ENCODE measurements around the gene FAM241A.
A peak's percentile ranks its signal among the peaks of the same experiment; 100 is the strongest.

FAM241A gene

GRCh38 chr4:112146502-112146813 is 1.2 kb downstream of the FAM241A start:
- Histone ChIP-seq H3K79me2 (ENCODE audit: insufficient read depth, low read length) (no peaks in the 10 kb centered on the region), H3F3A (ENCODE audit: insufficient read depth, low read length) (no peaks in the 10 kb centered on the region), H3K27ac (ENCODE audit: low read depth, low read length, poor library complexity, severe bottlenecking) (no peak overlapping the region), H3K4me2 (ENCODE audit: low read length) (peak overlapping the region; percentile 91), H3K4me1 (ENCODE audit: insufficient read depth, low read length, severe bottlenecking) (peaks cover 12% of the 10 kb centered on the region), H2AFZ (ENCODE audit: low read length) (no peak overlapping the region), H3K9me3 (ENCODE audit: low read length) (no peaks in the 10 kb centered on the region), H3K4me3 (ENCODE audit: low read depth, low read length, poor library complexity, severe bottlenecking) (peak overlapping the region; percentile 70), H3K36me3 (ENCODE audit: insufficient read depth, low read length) (no peaks in the 10 kb centered on the region), H3K9me2 (ENCODE audit: low read depth, low read length) (no peaks in the 10 kb centered on the region), H4K20me1 (ENCODE audit: insufficient read depth, low read length) (no peaks in the 10 kb centered on the region), H3K27me3 (ENCODE audit: insufficient read depth, low read length) (0 out of 2 replicates have a peak, but pooled peaks cover 6% of the 10 kb centered on the region), H3K9ac (ENCODE audit: low read length) (peak overlapping the region; percentile 57; the same call in 1 of the 2 replicates)
- TF ChIP-seq EZH2 (IDR thresholded peaks at IDR 0.05; ENCODE audit: borderline replicate concordance, low read length): no peak
- no peak for TF ChIP-seq CTCF (IDR thresholded peaks at IDR 0.05; ENCODE audit: low read length)

- Histone ChIP-seq H4K20me1 (ENCODE audit: insufficient read depth, low read length) (no peaks in the 10 kb centered on the region), H3K4me2 (ENCODE audit: low read length) (no peak overlapping the region), H3F3A (ENCODE audit: insufficient read depth, low read length) (no peaks in the 10 kb centered on the region), H3K9me3 (ENCODE audit: low read length) (no peaks in the 10 kb centered on the region), H3K27ac (ENCODE audit: low read depth, low read length, poor library complexity, severe bottlenecking) (no peak overlapping the region), H3K36me3 (ENCODE audit: insufficient read depth, low read length) (no peaks in the 10 kb centered on the region), H3K27me3 (ENCODE audit: insufficient read depth, low read length) (0 out of 2 replicates have a peak, but pooled peaks cover 6% of the 10 kb centered on the region), H3K4me1 (ENCODE audit: insufficient read depth, low read length, severe bottlenecking) (peaks cover 12% of the 10 kb centered on the region), H3K9ac (ENCODE audit: low read length) (no peak overlapping the region), H2AFZ (ENCODE audit: low read length) (no peak overlapping the region), H3K79me2 (ENCODE audit: insufficient read depth, low read length) (no peaks in the 10 kb centered on the region), H3K4me3 (ENCODE audit: low read depth, low read length, poor library complexity, severe bottlenecking) (no peak overlapping the region), H3K9me2 (ENCODE audit: low read depth, low read length) (no peaks in the 10 kb centered on the region)
- no peak for TF ChIP-seq EZH2 (IDR thresholded peaks at IDR 0.05; ENCODE audit: borderline replicate concordance, low read length)
- TF ChIP-seq CTCF (IDR thresholded peaks at IDR 0.05; ENCODE audit: low read length): no peak
These were observed 2.4 kb downstream of the FAM241A start for GRCh38 chr4:112147697-112148096.

GRCh38 chr4:112150920-112151319 is 5.7 kb downstream of the FAM241A start:
- Histone ChIP-seq H3K79me2 (ENCODE audit: insufficient read depth, low read length) (no peaks in the 10 kb centered on the region), H3K27me3 (ENCODE audit: insufficient read depth, low read length) (0 out of 2 replicates have a peak, but pooled peaks cover 6% of the 10 kb centered on the region), H3K4me3 (ENCODE audit: low read depth, low read length, poor library complexity, severe bottlenecking) (no peak overlapping the region), H3K4me1 (ENCODE audit: insufficient read depth, low read length, severe bottlenecking) (peaks cover 8% of the 10 kb centered on the region), H3K36me3 (ENCODE audit: insufficient read depth, low read length) (no peaks in the 10 kb centered on the region), H4K20me1 (ENCODE audit: insufficient read depth, low read length) (no peaks in the 10 kb centered on the region), H3K9me3 (ENCODE audit: low read length) (no peaks in the 10 kb centered on the region), H3K27ac (ENCODE audit: low read depth, low read length, poor library complexity, severe bottlenecking) (no peak overlapping the region), H3K9me2 (ENCODE audit: low read depth, low read length) (no peaks in the 10 kb centered on the region), H2AFZ (ENCODE audit: low read length) (no peak overlapping the region), H3F3A (ENCODE audit: insufficient read depth, low read length) (no peaks in the 10 kb centered on the region), H3K4me2 (ENCODE audit: low read length) (no peak overlapping the region), H3K9ac (ENCODE audit: low read length) (no peak overlapping the region)
- TF ChIP-seq CTCF (IDR thresholded peaks at IDR 0.05; ENCODE audit: low read length): no peak
- no peak for TF ChIP-seq EZH2 (IDR thresholded peaks at IDR 0.05; ENCODE audit: borderline replicate concordance, low read length)

Data from OCI-LY1 (cell line).